PFSK-1 (cell line): ENCODE data around the gene ANKRD2.

ENCODE experiments used
- FOXP2 ChIP-seq: optimal IDR thresholded peaks from 2 replicates; pipeline ENCODE3; 2011; ENCODE audit warnings: borderline replicate concordance, control low read depth, inconsistent platforms; ENCODE audit not compliant: insufficient read depth; ENCODE audit errors: extremely low read length, extremely low read depth
- POLR2AphosphoS5 ChIP-seq: IDR thresholded peaks from 2 replicates; pipeline ENCODE4 v1.6.1; 2012; ENCODE audit warnings: low read depth, mild to moderate bottlenecking, control low read depth, low read length, moderate library complexity
- REST ChIP-seq, 2 experiments: IDR thresholded peaks; 2 replicates each; pipeline versions ENCODE4 v1.6.1 to v1.8.0; 2011 to 2012; ENCODE audit warnings: low read depth in 2 of 2, low read length in 2 of 2, control low read depth in 1 of 2, inconsistent platforms in 1 of 2, mild to moderate bottlenecking in 1 of 2, moderate library complexity in 1 of 2; ENCODE audit not compliant: insufficient read depth in 1 of 2
- SIN3A ChIP-seq: IDR thresholded peaks from 2 replicates; pipeline ENCODE4 v1.6.1; 2012; ENCODE audit warnings: mild to moderate bottlenecking, low read length, moderate library complexity, borderline replicate concordance; ENCODE audit not compliant: insufficient read depth
- TAF1 ChIP-seq: IDR thresholded peaks from 2 replicates; pipeline ENCODE4 v1.6.1; 2012; ENCODE audit warnings: low read length, control low read depth, borderline replicate concordance; ENCODE audit not compliant: insufficient read depth

GRCh38 chr10:97589479-97589878 lies 16.9 kb downstream of the ANKRD2 start, which contains the start of gene C10orf62:
- TF ChIP-seq SIN3A (no peak), FOXP2 (no peak), POLR2AphosphoS5 (no peak), TAF1 (no peak), REST (IDR thresholded peaks at IDR 0.05; ENCODE audit: insufficient read depth in 1 of 2, low read depth in 2 of 2, low read length in 2 of 2) (no peak)
